Upper lobe of left lung (tissue), 6 donors: Measurements from ENCODE around the gene GSG1L. TPM values are rescaled to one million over a fixed set of nuclear protein-coding genes. Genes with fewer than 3 reads are reported as not detected.

Source experiments
- ATAC-seq, 2 donors: fragments of 200-7000 bp; cut with Tn5 transposase; one replicate each; pipeline ENCODE4 v1.9.1; 2022; ENCODE audit warnings: mild to moderate bottlenecking in 2 of 2, moderate library complexity in 2 of 2; ENCODE audit not compliant: low FRiP score in 2 of 2
- DNase-seq, 2 donors: peaks; one replicate each; pipeline ENCODE4 v3.0.0-alpha.2; 2019 to 2020
- H3K27ac ChIP-seq, 4 donors: fragments of 200-600 bp; sonication (generic); one replicate each; pipeline ENCODE4 v1.5.1; 2016 to 2019
- H3K27me3 ChIP-seq, 4 donors: fragments of 200-600 bp; sonication (generic); one replicate each; pipeline ENCODE4 v1.5.1; 2017 to 2019
- H3K36me3 ChIP-seq, 4 donors: fragments of 200-600 bp; sonication (generic); one replicate each; pipeline ENCODE4 v1.5.1; 2016 to 2019
- H3K4me1 ChIP-seq, 4 donors: fragments of 200-600 bp; sonication (generic); one replicate each; pipeline ENCODE4 v1.5.1; 2018 to 2019
- H3K4me3 ChIP-seq, 4 donors: fragments of 200-600 bp; sonication (generic); one replicate each; pipeline ENCODE4 v1.5.1; 2017 to 2019; ENCODE audit warnings: mild to moderate bottlenecking in 2 of 4, moderate library complexity in 1 of 4
- H3K9me3 ChIP-seq, 4 donors: fragments of 200-600 bp; sonication (generic); one replicate each; pipeline ENCODE4 v1.5.1; 2018 to 2019
- EP300 ChIP-seq, 4 donors: sonication (generic); formaldehyde crosslinking; IDR thresholded peaks; one replicate each; pipeline ENCODE4 v1.5.1; 2017; ENCODE audit warnings: antibody characterized with exemption in 4 of 4, control low read depth in 2 of 4
- POLR2A ChIP-seq, 4 donors: fragments of 450-650 bp; IDR thresholded peaks; one replicate each; pipeline ENCODE4 v1.5.1; 2016 to 2017; ENCODE audit warnings: antibody characterized with exemption in 4 of 4, mild to moderate bottlenecking in 2 of 4
- POLR2AphosphoS5 ChIP-seq, 2 donors: sonication (generic); formaldehyde crosslinking; IDR thresholded peaks; one replicate each; pipeline ENCODE4 v1.5.1; 2017; ENCODE audit warnings: antibody characterized with exemption in 2 of 2
- WGBS, 2 donors: methylation state at CpG; one replicate each; pipeline ENCODE4 v1.1.5; 2017 to 2018; 5-methylcytosine and 5-hydroxymethylcytosine counted together
- total RNA-seq, 6 donors: library from RNA; depleted of rRNA in 4 of 6; stranded (reverse); fragments of >200 nt in 4 of 6; gene quantifications; one replicate each; pipeline versions ENCODE4 v1.1.0 to v1.2.1, GENCODE V29; 2016 to 2021
- TF ChIP-seq, protein P1 (sequence below), 6 experiments: fragments of 450-650 bp in 4 of 6; fragments of 200-600 bp in 2 of 6; sonication (generic) in 2 of 6; IDR thresholded peaks; one replicate each; pipeline ENCODE4 v1.5.1; 2016 to 2019; ENCODE audit warnings: antibody characterized with exemption in 6 of 6
- donor health status: DM: no; HTN: no; CAD: no; lungs with moderate emphysema.
- donor health status: DM: no; HTN: yes; CAD: no; lungs with severe emphysema.

The GSG1L gene
- total RNA-seq, 6 donors from 2014 or later, result 2.2 TPM; not detected in 5

DNA sequence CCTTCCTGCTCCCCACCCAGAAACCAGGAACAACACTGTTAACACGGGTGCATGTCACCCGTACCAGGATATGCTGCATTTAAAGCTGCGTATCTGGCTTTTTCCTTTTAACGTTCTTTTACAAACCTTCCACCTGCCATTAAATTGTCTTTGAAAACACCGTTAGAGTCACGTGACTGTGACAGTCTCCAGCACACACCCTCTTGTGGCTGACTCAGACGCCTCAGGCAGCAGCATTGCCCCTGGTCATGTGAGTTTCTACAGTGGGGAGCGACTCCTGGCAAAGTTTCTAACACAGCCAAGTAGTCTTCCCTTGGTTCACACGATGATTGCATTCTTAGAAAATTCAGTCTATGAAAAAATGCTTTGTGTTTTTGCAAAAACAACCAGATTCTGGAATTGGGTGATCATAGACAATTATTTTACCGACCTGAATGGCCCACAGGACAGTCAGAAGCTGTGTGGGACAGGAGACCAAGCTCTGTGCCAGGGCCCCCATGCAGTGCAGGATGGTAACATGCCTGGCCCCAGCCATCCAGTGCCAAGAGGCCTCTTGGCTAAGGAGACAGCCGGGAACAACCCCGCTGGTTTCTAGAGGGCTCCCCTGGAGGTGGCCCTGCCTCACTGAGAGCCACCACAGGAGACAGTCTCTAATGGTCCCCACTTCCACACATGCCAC, 314.5 kb downstream of the GSG1L start:
- WGBS, 2 donors, result 45 to 49% methylated on average over 12 of the region's 12 CpGs
- DNase-seq (peak in 1 of 2 donors; percentile 45), ATAC-seq (peak in 1 of 2 donors; percentile 52)
- no peak overlapping the region for H3K4me3 ChIP-seq
- TF ChIP-seq, protein P1, sequence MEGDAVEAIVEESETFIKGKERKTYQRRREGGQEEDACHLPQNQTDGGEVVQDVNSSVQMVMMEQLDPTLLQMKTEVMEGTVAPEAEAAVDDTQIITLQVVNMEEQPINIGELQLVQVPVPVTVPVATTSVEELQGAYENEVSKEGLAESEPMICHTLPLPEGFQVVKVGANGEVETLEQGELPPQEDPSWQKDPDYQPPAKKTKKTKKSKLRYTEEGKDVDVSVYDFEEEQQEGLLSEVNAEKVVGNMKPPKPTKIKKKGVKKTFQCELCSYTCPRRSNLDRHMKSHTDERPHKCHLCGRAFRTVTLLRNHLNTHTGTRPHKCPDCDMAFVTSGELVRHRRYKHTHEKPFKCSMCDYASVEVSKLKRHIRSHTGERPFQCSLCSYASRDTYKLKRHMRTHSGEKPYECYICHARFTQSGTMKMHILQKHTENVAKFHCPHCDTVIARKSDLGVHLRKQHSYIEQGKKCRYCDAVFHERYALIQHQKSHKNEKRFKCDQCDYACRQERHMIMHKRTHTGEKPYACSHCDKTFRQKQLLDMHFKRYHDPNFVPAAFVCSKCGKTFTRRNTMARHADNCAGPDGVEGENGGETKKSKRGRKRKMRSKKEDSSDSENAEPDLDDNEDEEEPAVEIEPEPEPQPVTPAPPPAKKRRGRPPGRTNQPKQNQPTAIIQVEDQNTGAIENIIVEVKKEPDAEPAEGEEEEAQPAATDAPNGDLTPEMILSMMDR (IDR thresholded peaks at IDR 0.05), result peak in 1 of 6 experiments; percentile 11
- no peak for TF ChIP-seq POLR2AphosphoS5 (IDR thresholded peaks at IDR 0.05)
- peaks cover 0 to 28% (median 6%) of the 10 kb centered on the region in 4 donors for H3K36me3 ChIP-seq
- no peaks in the 10 kb centered on the region for H3K27me3 ChIP-seq
- H3K4me1 ChIP-seq, result peaks cover 0 to 3% (median 0%) of the 10 kb centered on the region in 4 donors
- H3K9me3 ChIP-seq, result no peaks in the 10 kb centered on the region
- no peak overlapping the region for H3K27ac ChIP-seq

DNA sequence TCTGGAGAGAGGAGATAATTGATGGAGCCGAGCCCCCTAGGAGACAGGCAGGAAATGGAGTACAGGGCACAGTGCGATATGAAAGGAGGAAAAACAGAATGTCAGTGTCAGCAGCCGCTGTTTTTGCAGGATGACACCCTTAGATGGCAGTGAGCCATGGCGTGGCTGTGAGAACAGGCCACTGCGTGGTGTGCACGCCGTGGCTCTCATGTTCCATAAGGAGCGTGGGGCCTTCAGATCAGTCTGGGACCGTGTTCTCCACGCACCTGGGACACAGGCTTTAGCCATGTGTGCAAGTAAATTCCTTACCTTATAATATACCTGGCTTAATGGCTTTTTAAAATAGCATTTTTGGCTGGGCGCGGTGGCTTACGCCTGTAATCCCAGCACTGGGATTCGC, 315.6 kb downstream of the GSG1L start:
- TF ChIP-seq POLR2A (IDR thresholded peaks at IDR 0.05) (no peak), EP300 (IDR thresholded peaks at IDR 0.05) (no peak), POLR2AphosphoS5 (IDR thresholded peaks at IDR 0.05) (no peak)
- TF ChIP-seq, protein P1 (IDR thresholded peaks at IDR 0.05), result no peak
- peaks cover 0 to 20% (median 6%) of the 10 kb centered on the region in 4 donors for H3K36me3 ChIP-seq
- DNase-seq (no peak), ATAC-seq (no peak)
- 86 to 96% methylated on average over 13 to 14 of the region's 14 CpGs for WGBS, 2 donors
- no peaks in the 10 kb centered on the region for H3K27me3 ChIP-seq
- peaks cover 0 to 3% (median 0%) of the 10 kb centered on the region in 4 donors for H3K4me1 ChIP-seq
- no peak overlapping the region for H3K4me3 ChIP-seq
- no peaks in the 10 kb centered on the region for H3K9me3 ChIP-seq
- H3K27ac ChIP-seq, result no peak overlapping the region

DNA sequence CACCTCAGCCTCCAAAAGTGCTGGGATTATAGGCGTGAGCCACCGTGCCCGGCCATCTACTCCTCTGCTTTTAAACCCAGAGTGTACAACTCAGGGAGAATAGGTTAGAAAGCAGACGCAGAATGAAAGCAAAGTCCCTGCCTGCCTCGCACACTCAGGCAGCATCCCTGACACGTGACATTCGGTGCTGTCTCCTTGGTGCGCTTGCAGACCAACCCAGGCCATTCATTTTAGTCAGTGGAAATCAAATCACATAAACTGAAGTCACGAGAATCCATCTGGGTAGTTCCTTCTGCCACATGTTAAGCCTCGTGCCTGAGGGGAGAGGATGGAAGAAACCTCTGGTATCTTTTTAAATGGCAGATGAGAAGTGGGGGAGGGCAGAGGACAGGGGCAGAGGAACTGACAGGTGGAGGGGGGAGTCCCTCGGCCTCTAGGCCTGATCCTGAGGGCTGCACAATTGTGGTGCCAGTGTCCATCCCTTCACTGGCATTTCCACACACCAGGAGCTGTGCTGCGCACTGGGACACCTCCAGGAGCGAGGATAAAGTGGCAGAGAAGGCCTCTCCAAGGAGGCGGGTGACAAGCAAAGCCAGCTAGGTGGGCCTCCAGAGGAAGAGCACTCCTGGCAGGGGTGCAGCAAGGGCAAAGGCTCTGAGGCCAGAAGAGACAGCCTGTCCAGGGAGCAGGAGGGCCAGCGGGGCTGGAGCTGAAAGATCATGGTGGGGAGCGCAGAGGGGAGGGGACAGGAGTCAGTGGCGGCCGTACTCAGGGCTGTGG, 317.2 kb downstream of the GSG1L start:
- Histone ChIP-seq H3K27ac (no peak overlapping the region), H3K4me1 (peaks cover 0 to 3% (median 0%) of the 10 kb centered on the region in 4 donors), H3K36me3 (peaks cover 0 to 21% (median 10%) of the 10 kb centered on the region in 4 donors), H3K27me3 (no peaks in the 10 kb centered on the region), H3K9me3 (no peaks in the 10 kb centered on the region), H3K4me3 (no peak overlapping the region)
- no peak for DNase-seq
- ATAC-seq, result no peak
- 93 to 95% methylated on average over 16 to 18 of the region's 18 CpGs for WGBS, 2 donors
- TF ChIP-seq, protein P1 (IDR thresholded peaks at IDR 0.05), result no peak
- TF ChIP-seq POLR2AphosphoS5 (IDR thresholded peaks at IDR 0.05) (no peak), POLR2A (IDR thresholded peaks at IDR 0.05) (no peak), EP300 (IDR thresholded peaks at IDR 0.05) (no peak)

DNA sequence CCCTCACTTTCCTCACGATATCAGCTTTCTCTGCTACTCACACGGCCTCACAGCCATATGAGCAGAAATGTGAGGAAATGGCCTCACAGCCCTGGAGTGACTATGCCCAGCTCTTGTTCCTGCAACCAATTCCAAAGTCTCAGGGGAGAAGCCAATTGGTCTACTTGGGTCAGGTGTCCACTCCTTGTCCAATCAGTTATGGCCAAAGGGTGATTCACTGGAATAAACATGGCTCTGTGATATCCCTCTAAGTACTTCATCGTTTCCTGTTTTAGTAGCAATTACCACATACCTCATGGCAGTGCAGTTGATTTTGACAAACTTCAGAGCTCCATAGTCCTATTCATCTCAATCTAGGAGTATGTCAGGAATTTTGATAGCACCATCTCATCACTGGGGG, 318.2 kb downstream of the GSG1L start:
- Histone ChIP-seq H3K4me1 (peaks cover 0 to 3% (median 0%) of the 10 kb centered on the region in 4 donors), H3K36me3 (peaks cover 0 to 28% (median 16%) of the 10 kb centered on the region in 4 donors), H3K4me3 (no peak overlapping the region), H3K27me3 (no peaks in the 10 kb centered on the region), H3K27ac (no peak overlapping the region), H3K9me3 (no peaks in the 10 kb centered on the region)
- DNase-seq (no peak), ATAC-seq (no peak)
- 96 to 98% methylated on average over 3 of the region's 3 CpGs for WGBS, 2 donors
- no peak for TF ChIP-seq EP300 (IDR thresholded peaks at IDR 0.05)
- TF ChIP-seq, protein P1 (IDR thresholded peaks at IDR 0.05), result no peak
- no peak for TF ChIP-seq POLR2A (IDR thresholded peaks at IDR 0.05)
- TF ChIP-seq POLR2AphosphoS5 (IDR thresholded peaks at IDR 0.05), result no peak
